OCI-LY7 (cell line): Measurements from ENCODE around the gene AZGP1. TPM values are rescaled to one million over a fixed set of nuclear protein-coding genes. Genes with fewer than 3 reads are reported as not detected.

Source experiments
- BruUV-seq: library from RNA; stranded (reverse); fragments of 400-500 nt; replicated peaks from 2 replicates; lab custom pipeline; 2021; lab: Mats Ljungman, UMichigan
- CTCF ChIA-PET: fragments of 300-600 bp; sonication (Branson Sonifier 250); formaldehyde crosslinking; loops from one replicate; lab custom pipeline; 2022; ENCODE audit warnings: antibody characterized with exemption; ENCODE audit not compliant: unreplicated experiment; lab: Charles Lee
- POLR2A ChIA-PET: fragments of 300-600 bp; sonication (Branson Sonifier 250); formaldehyde crosslinking; loops from one replicate; lab custom pipeline; 2022; ENCODE audit warnings: antibody characterized with exemption; lab: Charles Lee
- DNase-seq: peaks from one replicate; pipeline ENCODE4 v3.0.0-alpha.2; 2015; ENCODE audit warnings: low spot score
- H2AFZ ChIP-seq: fragments of 200-600 bp; sonication (generic), shearing (Covaris generic); 2 replicates; pipeline ENCODE4 v1.6.1; 2014; ENCODE audit warnings: mild to moderate bottlenecking, antibody characterized with exemption, low read length, moderate library complexity
- H3K27ac ChIP-seq: fragments of 200-600 bp; sonication (generic); 2 replicates; pipeline ENCODE4 v1.5.1; 2014; ENCODE audit warnings: mixed run types, low read depth, mild to moderate bottlenecking, moderate library complexity, low read length, inconsistent platforms; ENCODE audit not compliant: poor library complexity, severe bottlenecking
- H3K36me3 ChIP-seq: fragments of 200-600 bp; sonication (generic); 2 replicates; pipeline ENCODE4 v1.6.1; 2014; ENCODE audit warnings: mild to moderate bottlenecking, antibody characterized with exemption, low read length, moderate library complexity, mixed read lengths; ENCODE audit not compliant: insufficient read depth
- H3K4me1 ChIP-seq: fragments of 200-600 bp; sonication (generic); 2 replicates; pipeline ENCODE4 v1.5.1; 2014; ENCODE audit warnings: mild to moderate bottlenecking, low read length; ENCODE audit not compliant: insufficient read depth, poor library complexity, severe bottlenecking
- H3K4me2 ChIP-seq: fragments of 200-600 bp; sonication (generic); 2 replicates; pipeline ENCODE4 v1.6.1; 2014; ENCODE audit warnings: mild to moderate bottlenecking, low read length
- H3K4me3 ChIP-seq: fragments of 200-600 bp; sonication (generic); 2 replicates; pipeline ENCODE4 v1.5.1; 2014; ENCODE audit warnings: mild to moderate bottlenecking, low read depth, low read length; ENCODE audit not compliant: poor library complexity, severe bottlenecking
- H3K79me2 ChIP-seq: fragments of 200-600 bp; sonication (generic); 2 replicates; pipeline ENCODE4 v1.6.1; 2016; ENCODE audit warnings: low read depth, mild to moderate bottlenecking, low read length, moderate library complexity, mixed read lengths; ENCODE audit not compliant: insufficient read depth
- H3K9me2 ChIP-seq: fragments of 200-600 bp; sonication (generic); 2 replicates; pipeline ENCODE4 v1.6.1; 2016; ENCODE audit warnings: mild to moderate bottlenecking, low read length, mixed read lengths; ENCODE audit not compliant: insufficient read depth
- H3K9me3 ChIP-seq: fragments of 200-600 bp; sonication (generic); 2 replicates; pipeline ENCODE4 v1.6.1; 2014; ENCODE audit warnings: mild to moderate bottlenecking, mixed run types, low read length, mixed read lengths
- H4K20me1 ChIP-seq: fragments of 200-600 bp; sonication (generic); 2 replicates; pipeline ENCODE4 v1.6.1; 2014; ENCODE audit warnings: mild to moderate bottlenecking, antibody characterized with exemption, low read length, moderate library complexity, mixed read lengths; ENCODE audit not compliant: insufficient read depth
- CTCF ChIP-seq: fragments of 200-600 bp; sonication (generic); conservative IDR thresholded peaks from 2 replicates; pipeline ENCODE4 v1.5.1; 2014; ENCODE audit warnings: mild to moderate bottlenecking, antibody characterized with exemption, low read length, moderate library complexity, mixed read lengths
- EZH2phosphoT487 ChIP-seq: fragments of 200-600 bp; sonication (generic); IDR thresholded peaks from 2 replicates; pipeline ENCODE4 v1.6.1; 2018; ENCODE audit warnings: low read depth, borderline replicate concordance, mild to moderate bottlenecking, mixed run types, antibody characterized with exemption, low read length, moderate library complexity, mixed read lengths
- intact Hi-C: fragments of 100-400 bp; cut with micrococcal nuclease; formaldehyde crosslinking; loops from one replicate; pipeline ENCODE4 v1.10.0; 2022; ENCODE audit not compliant: unreplicated experiment
- total RNA-seq, 2 experiments: library from RNA; depleted of rRNA in 1 of 2; stranded (reverse); fragments of >200 nt in 1 of 2; shearing (Covaris generic) in 1 of 2; gene quantifications; 2 replicates each; pipeline ENCODE4 v1.2.3, GENCODE V29; 2014 to 2022

The AZGP1 gene
- total RNA-seq, 2 experiments from 2014 or later, result 0.60 to 0.89 TPM

GRCh38 chr7:99928188-99928587 lies 47.6 kb downstream of the AZGP1 start:
- H3K4me3 ChIP-seq, result no peak overlapping the region
- TF ChIP-seq CTCF (no peak), EZH2phosphoT487 (no peak)
- H4K20me1 ChIP-seq, result no peaks in the 10 kb centered on the region
- H3K9me3 ChIP-seq, result no peaks in the 10 kb centered on the region
- H3K4me2 ChIP-seq, result no peak overlapping the region
- CTCF ChIA-PET, result no interaction called here
- H3K4me1 ChIP-seq, result no peaks in the 10 kb centered on the region
- H3K27ac ChIP-seq, result no peak overlapping the region
- intact Hi-C loops, result no loop called here
- BruUV-seq, result no TSS peak
- H2AFZ ChIP-seq, result no peak overlapping the region
- H3K79me2 ChIP-seq, result no peaks in the 10 kb centered on the region
- no peaks in the 10 kb centered on the region for H3K9me2 ChIP-seq
- no peak for DNase-seq
- H3K36me3 ChIP-seq, result no peaks in the 10 kb centered on the region
- POLR2A ChIA-PET, result no interaction called here

GRCh38 chr7:99927536-99927935 lies 48.3 kb downstream of the AZGP1 start:
- CTCF ChIA-PET, result no interaction called here
- BruUV-seq, result no TSS peak

More at GRCh38 chr7:99927536-99927935, 48.3 kb downstream of the AZGP1 start:
- TF ChIP-seq CTCF (no peak), EZH2phosphoT487 (no peak)
- Histone ChIP-seq H3K79me2 (no peaks in the 10 kb centered on the region), H3K9me2 (no peaks in the 10 kb centered on the region), H2AFZ (no peak overlapping the region), H3K4me1 (no peaks in the 10 kb centered on the region), H3K36me3 (no peaks in the 10 kb centered on the region), H4K20me1 (no peaks in the 10 kb centered on the region), H3K27ac (no peak overlapping the region), H3K4me2 (no peak overlapping the region), H3K4me3 (no peak overlapping the region), H3K9me3 (no peaks in the 10 kb centered on the region)
- intact Hi-C loops, result no loop called here
- DNase-seq, result no peak
- POLR2A ChIA-PET, result no interaction called here
